Measurements from ENCODE around the gene G3BP2. TPM values are rescaled to one million over a fixed set of nuclear protein-coding genes. Genes with fewer than 3 reads are reported as not detected.

The G3BP2 gene
- total RNA-seq, 1 donor from 2014 or later, result 281 TPM

DNA sequence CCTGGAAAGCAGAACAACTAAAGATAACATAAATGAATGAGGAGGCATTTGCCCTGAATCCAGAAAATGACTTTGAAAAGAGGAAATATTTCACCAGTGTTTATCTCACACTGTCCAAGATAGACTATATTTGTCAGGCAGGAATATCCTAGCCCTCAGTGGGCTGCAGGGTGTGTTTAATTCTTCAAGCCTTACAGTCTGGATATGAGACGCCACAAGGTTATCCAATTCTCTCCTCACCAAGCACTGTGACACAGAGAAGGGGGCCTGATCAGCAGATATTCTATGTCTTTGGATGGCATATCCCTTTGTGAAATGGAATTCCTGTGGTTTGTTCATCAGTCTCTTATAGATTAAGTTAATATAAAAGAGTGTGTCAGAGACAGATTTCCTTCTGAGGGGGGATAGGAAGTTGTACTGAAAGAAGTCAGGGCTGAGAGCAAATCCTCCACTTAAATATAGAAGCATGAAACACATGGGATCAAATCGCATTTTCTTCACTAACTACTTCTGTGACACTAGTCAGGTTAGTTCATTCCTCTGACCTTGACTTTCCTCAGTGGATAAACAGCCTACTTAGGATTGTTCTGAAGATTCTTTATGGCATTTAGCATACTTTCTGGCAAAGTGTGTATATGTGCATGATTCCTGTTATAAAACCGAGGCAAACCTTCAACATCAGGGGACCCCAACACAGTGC lies 6.8 kb upstream of the G3BP2 start:
- Histone ChIP-seq H3K27ac (ENCODE audit: low read depth, low read length) (no peak overlapping the region), H3K4me3 (ENCODE audit: insufficient read depth, low read depth, low read length) (no peak overlapping the region), H3K4me2 (ENCODE audit: low read length) (no peak overlapping the region), H3K27me3 (ENCODE audit: insufficient read depth, low read length) (no peaks in the 10 kb centered on the region), H4K20me1 (ENCODE audit: insufficient read depth, low read length) (no peaks in the 10 kb centered on the region), H3K9me3 (ENCODE audit: insufficient read depth, low read depth, low read length) (no peaks in the 10 kb centered on the region), H3K79me2 (ENCODE audit: insufficient read depth, low read length) (peaks cover 4% of the 10 kb centered on the region), H3K4me1 (ENCODE audit: insufficient read depth, low read length) (no peaks in the 10 kb centered on the region), H3K9ac (ENCODE audit: low read length) (no peak overlapping the region), H3K36me3 (ENCODE audit: insufficient read depth, low read length) (no peaks in the 10 kb centered on the region), H2AFZ (ENCODE audit: low read depth, low read length) (no peak overlapping the region)
- Mint-ChIP-seq H3K27me3 (ENCODE audit: low read depth, unreplicated experiment) (no peaks in the 10 kb centered on the region), H3K36me3 (ENCODE audit: low read depth, unreplicated experiment) (no peaks in the 10 kb centered on the region), H3K27ac (ENCODE audit: unreplicated experiment) (no peak overlapping the region), H3K9me3 (ENCODE audit: unreplicated experiment) (no peaks in the 10 kb centered on the region), H3K4me3 (ENCODE audit: unreplicated experiment) (no peak overlapping the region), H3K4me1 (ENCODE audit: low read depth, unreplicated experiment) (peaks cover 10% of the 10 kb centered on the region)
- no peak for FAIRE-seq
- TF ChIP-seq, protein P1, sequence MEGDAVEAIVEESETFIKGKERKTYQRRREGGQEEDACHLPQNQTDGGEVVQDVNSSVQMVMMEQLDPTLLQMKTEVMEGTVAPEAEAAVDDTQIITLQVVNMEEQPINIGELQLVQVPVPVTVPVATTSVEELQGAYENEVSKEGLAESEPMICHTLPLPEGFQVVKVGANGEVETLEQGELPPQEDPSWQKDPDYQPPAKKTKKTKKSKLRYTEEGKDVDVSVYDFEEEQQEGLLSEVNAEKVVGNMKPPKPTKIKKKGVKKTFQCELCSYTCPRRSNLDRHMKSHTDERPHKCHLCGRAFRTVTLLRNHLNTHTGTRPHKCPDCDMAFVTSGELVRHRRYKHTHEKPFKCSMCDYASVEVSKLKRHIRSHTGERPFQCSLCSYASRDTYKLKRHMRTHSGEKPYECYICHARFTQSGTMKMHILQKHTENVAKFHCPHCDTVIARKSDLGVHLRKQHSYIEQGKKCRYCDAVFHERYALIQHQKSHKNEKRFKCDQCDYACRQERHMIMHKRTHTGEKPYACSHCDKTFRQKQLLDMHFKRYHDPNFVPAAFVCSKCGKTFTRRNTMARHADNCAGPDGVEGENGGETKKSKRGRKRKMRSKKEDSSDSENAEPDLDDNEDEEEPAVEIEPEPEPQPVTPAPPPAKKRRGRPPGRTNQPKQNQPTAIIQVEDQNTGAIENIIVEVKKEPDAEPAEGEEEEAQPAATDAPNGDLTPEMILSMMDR (IDR thresholded peaks at IDR 0.05; ENCODE audit: insufficient read depth, low read depth, low read length), result no peak
- TF ChIP-seq EZH2 (IDR thresholded peaks at IDR 0.05; ENCODE audit: insufficient read depth, low read length), result no peak
- DNase-seq (ENCODE audit: low read depth), result peak; percentile 11

DNA sequence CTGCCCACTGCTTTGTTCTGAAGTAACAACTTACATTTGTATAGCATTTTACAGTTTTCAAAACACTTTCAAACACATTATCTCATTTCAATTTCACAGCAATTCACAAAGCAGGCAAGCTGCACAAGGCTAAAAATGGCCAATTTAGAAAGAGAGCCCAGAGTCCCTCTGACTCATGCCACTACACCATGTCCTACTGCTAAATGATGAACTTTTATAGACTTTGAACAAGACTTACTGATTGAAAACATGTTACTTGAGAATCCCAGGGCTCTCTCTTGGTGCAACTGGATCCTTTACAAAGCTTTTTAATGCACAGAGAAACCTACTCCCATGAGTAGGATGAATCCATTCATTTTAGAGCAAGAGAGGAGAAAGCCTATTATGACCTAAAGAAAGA lies 5.8 kb upstream of the G3BP2 start:
- no peaks in the 10 kb centered on the region for H3K36me3 Mint-ChIP-seq (ENCODE audit: low read depth, unreplicated experiment)
- no peak for TF ChIP-seq EZH2 (IDR thresholded peaks at IDR 0.05; ENCODE audit: insufficient read depth, low read length)
- TF ChIP-seq, protein P1 (IDR thresholded peaks at IDR 0.05; ENCODE audit: insufficient read depth, low read depth, low read length), result no peak
- Histone ChIP-seq H3K36me3 (ENCODE audit: insufficient read depth, low read length) (no peaks in the 10 kb centered on the region), H4K20me1 (ENCODE audit: insufficient read depth, low read length) (no peaks in the 10 kb centered on the region), H3K9me3 (ENCODE audit: insufficient read depth, low read depth, low read length) (no peaks in the 10 kb centered on the region), H3K9ac (ENCODE audit: low read length) (no peak overlapping the region), H3K4me3 (ENCODE audit: insufficient read depth, low read depth, low read length) (no peak overlapping the region), H3K4me1 (ENCODE audit: insufficient read depth, low read length) (peaks cover 3% of the 10 kb centered on the region), H3K4me2 (ENCODE audit: low read length) (no peak overlapping the region), H3K27me3 (ENCODE audit: insufficient read depth, low read length) (no peaks in the 10 kb centered on the region), H2AFZ (ENCODE audit: low read depth, low read length) (no peak overlapping the region), H3K79me2 (ENCODE audit: insufficient read depth, low read length) (peaks cover 4% of the 10 kb centered on the region), H3K27ac (ENCODE audit: low read depth, low read length) (no peak overlapping the region)
- H3K4me3 Mint-ChIP-seq (ENCODE audit: unreplicated experiment), result no peak overlapping the region
- FAIRE-seq (peak; percentile 41), DNase-seq (ENCODE audit: low read depth) (no peak)
- H3K4me1 Mint-ChIP-seq (ENCODE audit: low read depth, unreplicated experiment), result peaks cover 10% of the 10 kb centered on the region
- H3K9me3 Mint-ChIP-seq (ENCODE audit: unreplicated experiment), result no peaks in the 10 kb centered on the region
- H3K27me3 Mint-ChIP-seq (ENCODE audit: low read depth, unreplicated experiment), result no peaks in the 10 kb centered on the region
- H3K27ac Mint-ChIP-seq (ENCODE audit: unreplicated experiment), result no peak overlapping the region

DNA sequence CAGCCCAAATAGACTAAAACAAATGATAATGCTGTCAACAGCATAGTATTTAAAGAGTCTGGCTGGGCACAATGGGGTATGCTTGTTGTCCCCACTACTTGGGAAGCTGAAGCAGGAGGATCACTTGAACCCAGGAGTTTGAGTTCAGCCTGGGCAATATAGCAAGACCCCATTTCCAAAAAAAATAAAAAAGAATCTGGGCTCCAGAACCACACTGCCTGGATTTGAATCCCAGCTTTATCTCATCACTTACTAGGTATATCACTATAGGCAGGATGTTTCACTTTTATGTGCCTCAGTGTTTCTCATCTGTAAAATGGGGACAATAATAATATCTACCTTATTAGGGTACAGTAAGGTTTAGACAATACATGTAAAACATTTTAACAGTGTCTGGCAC lies 5.3 kb upstream of the G3BP2 start:
- Histone ChIP-seq H3K27me3 (ENCODE audit: insufficient read depth, low read length) (no peaks in the 10 kb centered on the region), H3K4me1 (ENCODE audit: insufficient read depth, low read length) (peaks cover 7% of the 10 kb centered on the region), H3K36me3 (ENCODE audit: insufficient read depth, low read length) (no peaks in the 10 kb centered on the region), H3K9me3 (ENCODE audit: insufficient read depth, low read depth, low read length) (no peaks in the 10 kb centered on the region), H3K4me3 (ENCODE audit: insufficient read depth, low read depth, low read length) (no peak overlapping the region), H3K79me2 (ENCODE audit: insufficient read depth, low read length) (peaks cover 4% of the 10 kb centered on the region), H4K20me1 (ENCODE audit: insufficient read depth, low read length) (no peaks in the 10 kb centered on the region), H3K27ac (ENCODE audit: low read depth, low read length) (no peak overlapping the region), H2AFZ (ENCODE audit: low read depth, low read length) (no peak overlapping the region), H3K9ac (ENCODE audit: low read length) (no peak overlapping the region), H3K4me2 (ENCODE audit: low read length) (no peak overlapping the region)
- no peaks in the 10 kb centered on the region for H3K27me3 Mint-ChIP-seq (ENCODE audit: low read depth, unreplicated experiment)
- no peaks in the 10 kb centered on the region for H3K9me3 Mint-ChIP-seq (ENCODE audit: unreplicated experiment)
- FAIRE-seq, result no peak
- H3K27ac Mint-ChIP-seq (ENCODE audit: unreplicated experiment), result no peak overlapping the region
- no peak for DNase-seq (ENCODE audit: low read depth)
- TF ChIP-seq, protein P1 (IDR thresholded peaks at IDR 0.05; ENCODE audit: insufficient read depth, low read depth, low read length), result no peak
- no peak for TF ChIP-seq EZH2 (IDR thresholded peaks at IDR 0.05; ENCODE audit: insufficient read depth, low read length)
- peaks cover 10% of the 10 kb centered on the region for H3K4me1 Mint-ChIP-seq (ENCODE audit: low read depth, unreplicated experiment)
- no peak overlapping the region for H3K4me3 Mint-ChIP-seq (ENCODE audit: unreplicated experiment)
- no peaks in the 10 kb centered on the region for H3K36me3 Mint-ChIP-seq (ENCODE audit: low read depth, unreplicated experiment)
